ENCODE results near the gene GBX2.

DNA sequence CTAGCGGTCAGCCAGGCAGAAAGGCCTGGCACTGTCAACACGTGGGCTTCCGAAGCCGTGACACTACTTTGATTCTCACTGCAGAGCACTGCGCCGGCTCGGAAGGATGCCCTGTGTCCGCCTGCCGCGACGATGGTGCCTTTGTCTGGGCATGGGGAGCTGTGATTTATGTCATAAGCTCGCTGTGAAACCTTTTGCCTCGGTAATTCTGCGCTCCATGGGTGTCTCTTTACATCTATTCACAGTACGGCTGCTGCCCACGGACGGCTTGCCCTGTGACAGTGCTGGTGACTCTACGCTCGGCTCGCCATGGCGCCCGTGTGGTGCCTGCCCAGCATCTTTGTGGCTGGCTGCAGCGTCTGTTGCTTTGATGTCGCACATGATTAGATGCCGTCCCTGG, 43.1 kb upstream of the GBX2 start:
- TF ChIP-seq POLR2A (IDR thresholded peaks at IDR 0.05), result no peak
- TF ChIP-seq, protein P1, sequence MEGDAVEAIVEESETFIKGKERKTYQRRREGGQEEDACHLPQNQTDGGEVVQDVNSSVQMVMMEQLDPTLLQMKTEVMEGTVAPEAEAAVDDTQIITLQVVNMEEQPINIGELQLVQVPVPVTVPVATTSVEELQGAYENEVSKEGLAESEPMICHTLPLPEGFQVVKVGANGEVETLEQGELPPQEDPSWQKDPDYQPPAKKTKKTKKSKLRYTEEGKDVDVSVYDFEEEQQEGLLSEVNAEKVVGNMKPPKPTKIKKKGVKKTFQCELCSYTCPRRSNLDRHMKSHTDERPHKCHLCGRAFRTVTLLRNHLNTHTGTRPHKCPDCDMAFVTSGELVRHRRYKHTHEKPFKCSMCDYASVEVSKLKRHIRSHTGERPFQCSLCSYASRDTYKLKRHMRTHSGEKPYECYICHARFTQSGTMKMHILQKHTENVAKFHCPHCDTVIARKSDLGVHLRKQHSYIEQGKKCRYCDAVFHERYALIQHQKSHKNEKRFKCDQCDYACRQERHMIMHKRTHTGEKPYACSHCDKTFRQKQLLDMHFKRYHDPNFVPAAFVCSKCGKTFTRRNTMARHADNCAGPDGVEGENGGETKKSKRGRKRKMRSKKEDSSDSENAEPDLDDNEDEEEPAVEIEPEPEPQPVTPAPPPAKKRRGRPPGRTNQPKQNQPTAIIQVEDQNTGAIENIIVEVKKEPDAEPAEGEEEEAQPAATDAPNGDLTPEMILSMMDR (IDR thresholded peaks at IDR 0.05), result no peak

Data from testis (tissue), 2 donors.